WTC11 (cell line): Measurements from ENCODE around the gene HEXD. TPM values are rescaled to one million over a fixed set of nuclear protein-coding genes. Genes with fewer than 3 reads are reported as not detected.

ENCODE experiments used
- ATAC-seq: fragments of 200-7000 bp; cut with Tn5 transposase; 2 replicates; pipeline ENCODE4 v1.10.0; 2021; ENCODE audit warnings: mild to moderate bottlenecking, moderate library complexity
- CTCF ChIA-PET: fragments of 300-600 bp; sonication (Branson Sonifier 250); formaldehyde crosslinking; loops from one replicate; lab custom pipeline; 2021; ENCODE audit warnings: antibody characterized with exemption; lab: Charles Lee
- POLR2A ChIA-PET: fragments of 350-600 bp; sonication (Branson Sonifier 250); formaldehyde crosslinking; loops from one replicate; lab custom pipeline; 2021; ENCODE audit warnings: antibody characterized with exemption; lab: Charles Lee
- DNase-seq: peaks from one replicate; pipeline ENCODE4 v3.0.0; 2021; ENCODE audit warnings: low spot score
- H3K27ac Mint-ChIP-seq: 2 replicates; pipeline ENCODE4 v1.8.0; 2021; ENCODE audit warnings: mixed read lengths
- H3K27me3 Mint-ChIP-seq: 2 replicates; pipeline ENCODE4 v1.8.0; 2021; ENCODE audit warnings: low read depth, mild to moderate bottlenecking, moderate library complexity, mixed read lengths
- H3K36me3 Mint-ChIP-seq: 2 replicates; pipeline ENCODE4 v1.8.0; 2021; ENCODE audit warnings: mixed read lengths
- H3K4me1 Mint-ChIP-seq: 2 replicates; pipeline ENCODE4 v1.8.0; 2022; ENCODE audit warnings: mixed read lengths
- H3K4me3 Mint-ChIP-seq: 2 replicates; pipeline ENCODE4 v1.8.0; 2021; ENCODE audit warnings: mild to moderate bottlenecking, moderate library complexity, mixed read lengths
- H3K9me3 Mint-ChIP-seq: 2 replicates; pipeline ENCODE4 v1.8.0; 2021; ENCODE audit warnings: mixed read lengths
- EMX1 ChIP-seq: fragments of 250-450 bp; sonication (Bioruptor Pico); IDR thresholded peaks from 2 replicates; pipeline ENCODE4 v1.8.0; 2021; ENCODE audit warnings: mild to moderate bottlenecking
- ESRRA ChIP-seq: sonication (generic); formaldehyde crosslinking; IDR thresholded peaks from 2 replicates; pipeline ENCODE4 v1.8.1; 2022; ENCODE audit warnings: mild to moderate bottlenecking, missing genetic modification reagents, borderline replicate concordance
- GABPB1 ChIP-seq: sonication (generic); formaldehyde crosslinking; IDR thresholded peaks from 2 replicates; pipeline ENCODE4 v1.8.1; 2023; ENCODE audit warnings: mild to moderate bottlenecking, missing genetic modification reagents
- GRHL2 ChIP-seq: fragments of 250-450 bp; sonication (Bioruptor Pico); IDR thresholded peaks from 2 replicates; pipeline ENCODE4 v1.8.0; 2022; ENCODE audit warnings: mild to moderate bottlenecking, moderate library complexity; ENCODE audit not compliant: insufficient replicate concordance, severe bottlenecking
- IRF2 ChIP-seq: sonication (generic); formaldehyde crosslinking; IDR thresholded peaks from 2 replicates; pipeline ENCODE4 v1.8.0; 2022; ENCODE audit warnings: low read depth, missing genetic modification reagents, borderline replicate concordance
- ZNF423 ChIP-seq: fragments of 250-450 bp; sonication (Bioruptor Pico); IDR thresholded peaks from 2 replicates; pipeline ENCODE4 v2.1.2; 2022; ENCODE audit warnings: mild to moderate bottlenecking, moderate library complexity
- total RNA-seq: library from RNA; stranded (reverse); gene quantifications from 3 replicates; pipeline ENCODE4 v1.2.3, GENCODE V29; 2021
- TF ChIP-seq, protein P1 (sequence below): sonication (generic); formaldehyde crosslinking; IDR thresholded peaks from 2 replicates; pipeline ENCODE4 v1.8.0; 2023; ENCODE audit warnings: missing genetic modification reagents
- TF ChIP-seq, protein P2 (sequence below): sonication (generic); formaldehyde crosslinking; conservative IDR thresholded peaks from 2 replicates; pipeline ENCODE4 v1.8.1; 2022; ENCODE audit warnings: mild to moderate bottlenecking, missing genetic modification reagents
- TF ChIP-seq, protein P3 (sequence below): sonication (generic); formaldehyde crosslinking; IDR thresholded peaks from 2 replicates; pipeline ENCODE4 v1.8.1; 2022; ENCODE audit warnings: mild to moderate bottlenecking, moderate library complexity, missing genetic modification reagents
- TF ChIP-seq, protein P4 (sequence below): sonication (generic); formaldehyde crosslinking; conservative IDR thresholded peaks from 2 replicates; pipeline ENCODE4 v1.8.1; 2023; ENCODE audit warnings: mild to moderate bottlenecking, low read depth, missing genetic modification reagents, moderate library complexity
- TF ChIP-seq, protein P5 (sequence below): sonication (generic); formaldehyde crosslinking; IDR thresholded peaks from 2 replicates; pipeline ENCODE4 v1.8.0; 2023; ENCODE audit warnings: missing genetic modification reagents, mild to moderate bottlenecking, borderline replicate concordance
- TF ChIP-seq, protein P6 (sequence below): sonication (generic); formaldehyde crosslinking; IDR thresholded peaks from 2 replicates; pipeline ENCODE4 v1.8.1; 2022; ENCODE audit warnings: mild to moderate bottlenecking, missing genetic modification reagents, moderate library complexity, borderline replicate concordance
- TF ChIP-seq, protein P7 (sequence below): sonication (generic); formaldehyde crosslinking; IDR thresholded peaks from 2 replicates; pipeline ENCODE4 v1.8.1; 2023; ENCODE audit warnings: mild to moderate bottlenecking, missing genetic modification reagents, moderate library complexity
- TF ChIP-seq, protein P8 (sequence below): sonication (generic); formaldehyde crosslinking; IDR thresholded peaks from 2 replicates; pipeline ENCODE4 v1.8.0; 2022; ENCODE audit warnings: missing genetic modification reagents

HEXD gene
- total RNA-seq, 1 experiment from 2014 or later, result 36.0 TPM

DNA sequence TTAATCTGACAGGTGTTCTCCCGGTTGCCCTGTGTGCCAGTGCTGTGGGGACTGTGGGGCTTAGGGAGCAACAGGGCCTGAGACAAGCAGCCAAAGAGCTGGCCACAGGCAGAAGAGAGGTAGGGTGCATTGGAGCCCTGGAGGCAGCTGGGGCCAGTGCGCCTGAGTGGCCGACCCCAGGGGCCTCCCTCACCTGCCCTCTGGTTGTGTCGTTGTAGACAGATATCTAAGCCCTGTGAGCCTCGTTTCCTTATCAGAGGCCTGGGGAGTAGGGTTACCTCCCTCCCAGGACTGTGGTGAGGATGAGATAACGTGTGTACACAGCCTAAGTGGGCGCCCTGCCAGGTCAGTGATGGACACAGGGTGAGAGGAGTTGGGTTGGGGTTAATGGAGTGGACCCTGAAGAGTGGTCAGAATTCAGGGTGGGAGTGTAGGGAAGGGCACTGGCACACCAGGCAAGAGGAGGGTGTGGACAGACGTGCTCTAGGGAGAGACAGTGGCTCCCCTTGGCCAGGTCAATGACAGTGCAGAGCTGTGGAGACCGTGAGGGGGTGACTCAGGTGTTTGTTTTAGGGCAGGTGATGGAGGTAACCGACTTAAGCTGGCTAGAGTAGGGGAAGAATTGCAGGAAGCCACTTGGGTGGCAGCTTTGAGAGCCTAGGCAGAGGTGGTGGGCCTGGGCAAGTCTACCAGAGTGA lies 43.8 kb downstream of the HEXD start:
- peaks cover 13% of the 10 kb centered on the region for H3K4me1 Mint-ChIP-seq
- CTCF ChIA-PET, result no interaction called here
- H3K36me3 Mint-ChIP-seq, result peaks cover 49% of the 10 kb centered on the region
- peak overlapping the region; percentile 6 for H3K27ac Mint-ChIP-seq
- no peaks in the 10 kb centered on the region for H3K9me3 Mint-ChIP-seq
- no peak overlapping the region for H3K4me3 Mint-ChIP-seq
- no peaks in the 10 kb centered on the region; the same call in 1 of the 2 replicates for H3K27me3 Mint-ChIP-seq
- no peak for DNase-seq
- peak; percentile 35; the same call in 1 of the 2 replicates for TF ChIP-seq GABPB1
- TF ChIP-seq ESRRA, result no peak
- TF ChIP-seq, all 79 proteins: peak for 1
- no peak for ATAC-seq
- POLR2A ChIA-PET, result no interaction called here

DNA sequence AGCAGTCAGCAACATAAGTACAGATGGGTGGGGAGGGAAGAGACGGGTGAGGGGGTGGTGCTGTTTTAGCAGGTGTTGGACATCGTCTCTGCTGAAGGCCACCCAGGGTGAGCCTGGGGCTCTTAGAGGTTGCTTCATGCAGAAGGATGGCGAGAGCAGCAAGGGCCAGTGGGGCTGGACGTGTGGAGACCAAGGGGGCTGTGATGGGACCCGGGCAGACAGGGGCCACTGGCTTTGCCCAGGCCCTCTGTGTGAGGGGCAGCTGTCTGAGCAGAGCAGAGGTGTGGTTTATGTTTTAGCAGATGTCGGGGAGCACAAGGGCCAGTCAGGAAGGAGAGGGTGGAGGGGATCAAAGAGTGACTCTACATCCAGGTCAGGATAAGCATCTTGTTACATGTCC lies 45.2 kb downstream of the HEXD start:
- H3K27ac Mint-ChIP-seq, result no peak overlapping the region; the same call in 1 of the 2 replicates
- no peaks in the 10 kb centered on the region for H3K9me3 Mint-ChIP-seq
- H3K27me3 Mint-ChIP-seq, result no peaks in the 10 kb centered on the region
- DNase-seq, result no peak
- POLR2A ChIA-PET, result no interaction called here
- H3K4me3 Mint-ChIP-seq, result no peak overlapping the region
- TF ChIP-seq, protein P1, sequence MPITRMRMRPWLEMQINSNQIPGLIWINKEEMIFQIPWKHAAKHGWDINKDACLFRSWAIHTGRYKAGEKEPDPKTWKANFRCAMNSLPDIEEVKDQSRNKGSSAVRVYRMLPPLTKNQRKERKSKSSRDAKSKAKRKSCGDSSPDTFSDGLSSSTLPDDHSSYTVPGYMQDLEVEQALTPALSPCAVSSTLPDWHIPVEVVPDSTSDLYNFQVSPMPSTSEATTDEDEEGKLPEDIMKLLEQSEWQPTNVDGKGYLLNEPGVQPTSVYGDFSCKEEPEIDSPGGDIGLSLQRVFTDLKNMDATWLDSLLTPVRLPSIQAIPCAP (CRISPR knock-in tag), result no peak
- TF ChIP-seq ZNF423 (CRISPR knock-in tag), result no peak
- TF ChIP-seq, protein P2, sequence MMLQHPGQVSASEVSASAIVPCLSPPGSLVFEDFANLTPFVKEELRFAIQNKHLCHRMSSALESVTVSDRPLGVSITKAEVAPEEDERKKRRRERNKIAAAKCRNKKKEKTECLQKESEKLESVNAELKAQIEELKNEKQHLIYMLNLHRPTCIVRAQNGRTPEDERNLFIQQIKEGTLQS (CRISPR knock-in tag), result no peak
- TF ChIP-seq, protein P3, sequence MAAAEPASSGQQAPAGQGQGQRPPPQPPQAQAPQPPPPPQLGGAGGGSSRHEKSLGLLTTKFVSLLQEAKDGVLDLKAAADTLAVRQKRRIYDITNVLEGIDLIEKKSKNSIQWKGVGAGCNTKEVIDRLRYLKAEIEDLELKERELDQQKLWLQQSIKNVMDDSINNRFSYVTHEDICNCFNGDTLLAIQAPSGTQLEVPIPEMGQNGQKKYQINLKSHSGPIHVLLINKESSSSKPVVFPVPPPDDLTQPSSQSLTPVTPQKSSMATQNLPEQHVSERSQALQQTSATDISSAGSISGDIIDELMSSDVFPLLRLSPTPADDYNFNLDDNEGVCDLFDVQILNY (CRISPR knock-in tag), result no peak
- TF ChIP-seq IRF2 (CRISPR knock-in tag), result no peak
- TF ChIP-seq EMX1 (CRISPR knock-in tag), result no peak
- CTCF ChIA-PET, result no interaction called here
- ATAC-seq, result no peak
- H3K36me3 Mint-ChIP-seq, result peaks cover 51% of the 10 kb centered on the region
- H3K4me1 Mint-ChIP-seq, result peaks cover 3% of the 10 kb centered on the region; the same call in 1 of the 2 replicates

DNA sequence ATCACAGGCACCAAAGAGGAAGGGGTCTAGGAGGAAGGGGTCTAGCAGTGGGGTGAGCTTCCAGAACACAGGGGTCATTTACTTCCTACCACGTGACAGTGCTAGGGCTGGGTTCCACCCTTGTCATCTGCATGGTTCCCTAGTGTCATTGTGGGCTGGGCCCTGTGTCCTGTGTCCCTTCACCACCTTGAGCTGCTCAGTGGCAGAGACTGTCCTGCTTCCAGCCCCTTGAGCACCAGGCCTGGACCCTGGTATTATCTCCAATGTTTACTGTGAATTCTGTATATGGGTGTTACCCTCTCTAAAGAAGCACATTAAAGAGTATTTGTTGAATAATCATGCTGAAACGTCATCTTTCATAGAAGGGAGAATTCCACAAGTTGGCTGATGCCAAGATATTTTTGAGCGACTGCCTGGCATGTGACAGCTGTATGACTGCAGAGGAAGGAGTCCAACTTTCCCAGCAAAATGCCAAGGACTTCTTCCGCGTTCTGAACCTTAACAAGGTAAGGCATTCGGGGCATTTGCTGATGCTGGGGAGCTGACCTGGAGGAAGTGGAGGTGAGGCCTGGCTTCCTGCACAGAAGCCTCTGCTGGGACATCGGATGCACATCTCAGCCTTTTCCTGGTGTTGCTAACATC lies 45.9 kb downstream of the HEXD start:
- peaks cover 58% of the 10 kb centered on the region for H3K36me3 Mint-ChIP-seq
- no peaks in the 10 kb centered on the region for H3K9me3 Mint-ChIP-seq
- no peaks in the 10 kb centered on the region for H3K27me3 Mint-ChIP-seq
- H3K4me1 Mint-ChIP-seq, result peaks cover 3% of the 10 kb centered on the region; the same call in 1 of the 2 replicates
- H3K4me3 Mint-ChIP-seq, result no peak overlapping the region
- ChIA-PET POLR2A (no interaction called here), CTCF (no interaction called here)
- ATAC-seq, result no peak
- H3K27ac Mint-ChIP-seq, result no peak overlapping the region
- DNase-seq, result no peak
- TF ChIP-seq, protein P4, sequence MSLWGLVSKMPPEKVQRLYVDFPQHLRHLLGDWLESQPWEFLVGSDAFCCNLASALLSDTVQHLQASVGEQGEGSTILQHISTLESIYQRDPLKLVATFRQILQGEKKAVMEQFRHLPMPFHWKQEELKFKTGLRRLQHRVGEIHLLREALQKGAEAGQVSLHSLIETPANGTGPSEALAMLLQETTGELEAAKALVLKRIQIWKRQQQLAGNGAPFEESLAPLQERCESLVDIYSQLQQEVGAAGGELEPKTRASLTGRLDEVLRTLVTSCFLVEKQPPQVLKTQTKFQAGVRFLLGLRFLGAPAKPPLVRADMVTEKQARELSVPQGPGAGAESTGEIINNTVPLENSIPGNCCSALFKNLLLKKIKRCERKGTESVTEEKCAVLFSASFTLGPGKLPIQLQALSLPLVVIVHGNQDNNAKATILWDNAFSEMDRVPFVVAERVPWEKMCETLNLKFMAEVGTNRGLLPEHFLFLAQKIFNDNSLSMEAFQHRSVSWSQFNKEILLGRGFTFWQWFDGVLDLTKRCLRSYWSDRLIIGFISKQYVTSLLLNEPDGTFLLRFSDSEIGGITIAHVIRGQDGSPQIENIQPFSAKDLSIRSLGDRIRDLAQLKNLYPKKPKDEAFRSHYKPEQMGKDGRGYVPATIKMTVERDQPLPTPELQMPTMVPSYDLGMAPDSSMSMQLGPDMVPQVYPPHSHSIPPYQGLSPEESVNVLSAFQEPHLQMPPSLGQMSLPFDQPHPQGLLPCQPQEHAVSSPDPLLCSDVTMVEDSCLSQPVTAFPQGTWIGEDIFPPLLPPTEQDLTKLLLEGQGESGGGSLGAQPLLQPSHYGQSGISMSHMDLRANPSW, result no peak
- TF ChIP-seq, protein P5, sequence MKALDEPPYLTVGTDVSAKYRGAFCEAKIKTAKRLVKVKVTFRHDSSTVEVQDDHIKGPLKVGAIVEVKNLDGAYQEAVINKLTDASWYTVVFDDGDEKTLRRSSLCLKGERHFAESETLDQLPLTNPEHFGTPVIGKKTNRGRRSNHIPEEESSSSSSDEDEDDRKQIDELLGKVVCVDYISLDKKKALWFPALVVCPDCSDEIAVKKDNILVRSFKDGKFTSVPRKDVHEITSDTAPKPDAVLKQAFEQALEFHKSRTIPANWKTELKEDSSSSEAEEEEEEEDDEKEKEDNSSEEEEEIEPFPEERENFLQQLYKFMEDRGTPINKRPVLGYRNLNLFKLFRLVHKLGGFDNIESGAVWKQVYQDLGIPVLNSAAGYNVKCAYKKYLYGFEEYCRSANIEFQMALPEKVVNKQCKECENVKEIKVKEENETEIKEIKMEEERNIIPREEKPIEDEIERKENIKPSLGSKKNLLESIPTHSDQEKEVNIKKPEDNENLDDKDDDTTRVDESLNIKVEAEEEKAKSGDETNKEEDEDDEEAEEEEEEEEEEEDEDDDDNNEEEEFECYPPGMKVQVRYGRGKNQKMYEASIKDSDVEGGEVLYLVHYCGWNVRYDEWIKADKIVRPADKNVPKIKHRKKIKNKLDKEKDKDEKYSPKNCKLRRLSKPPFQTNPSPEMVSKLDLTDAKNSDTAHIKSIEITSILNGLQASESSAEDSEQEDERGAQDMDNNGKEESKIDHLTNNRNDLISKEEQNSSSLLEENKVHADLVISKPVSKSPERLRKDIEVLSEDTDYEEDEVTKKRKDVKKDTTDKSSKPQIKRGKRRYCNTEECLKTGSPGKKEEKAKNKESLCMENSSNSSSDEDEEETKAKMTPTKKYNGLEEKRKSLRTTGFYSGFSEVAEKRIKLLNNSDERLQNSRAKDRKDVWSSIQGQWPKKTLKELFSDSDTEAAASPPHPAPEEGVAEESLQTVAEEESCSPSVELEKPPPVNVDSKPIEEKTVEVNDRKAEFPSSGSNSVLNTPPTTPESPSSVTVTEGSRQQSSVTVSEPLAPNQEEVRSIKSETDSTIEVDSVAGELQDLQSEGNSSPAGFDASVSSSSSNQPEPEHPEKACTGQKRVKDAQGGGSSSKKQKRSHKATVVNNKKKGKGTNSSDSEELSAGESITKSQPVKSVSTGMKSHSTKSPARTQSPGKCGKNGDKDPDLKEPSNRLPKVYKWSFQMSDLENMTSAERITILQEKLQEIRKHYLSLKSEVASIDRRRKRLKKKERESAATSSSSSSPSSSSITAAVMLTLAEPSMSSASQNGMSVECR, result no peak
- TF ChIP-seq GRHL2, result no peak
- TF ChIP-seq, protein P6, sequence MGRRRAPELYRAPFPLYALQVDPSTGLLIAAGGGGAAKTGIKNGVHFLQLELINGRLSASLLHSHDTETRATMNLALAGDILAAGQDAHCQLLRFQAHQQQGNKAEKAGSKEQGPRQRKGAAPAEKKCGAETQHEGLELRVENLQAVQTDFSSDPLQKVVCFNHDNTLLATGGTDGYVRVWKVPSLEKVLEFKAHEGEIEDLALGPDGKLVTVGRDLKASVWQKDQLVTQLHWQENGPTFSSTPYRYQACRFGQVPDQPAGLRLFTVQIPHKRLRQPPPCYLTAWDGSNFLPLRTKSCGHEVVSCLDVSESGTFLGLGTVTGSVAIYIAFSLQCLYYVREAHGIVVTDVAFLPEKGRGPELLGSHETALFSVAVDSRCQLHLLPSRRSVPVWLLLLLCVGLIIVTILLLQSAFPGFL (CRISPR knock-in tag), result no peak
- TF ChIP-seq, protein P7, sequence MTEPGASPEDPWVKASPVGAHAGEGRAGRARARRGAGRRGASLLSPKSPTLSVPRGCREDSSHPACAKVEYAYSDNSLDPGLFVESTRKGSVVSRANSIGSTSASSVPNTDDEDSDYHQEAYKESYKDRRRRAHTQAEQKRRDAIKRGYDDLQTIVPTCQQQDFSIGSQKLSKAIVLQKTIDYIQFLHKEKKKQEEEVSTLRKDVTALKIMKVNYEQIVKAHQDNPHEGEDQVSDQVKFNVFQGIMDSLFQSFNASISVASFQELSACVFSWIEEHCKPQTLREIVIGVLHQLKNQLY (CRISPR knock-in tag), result no peak
- TF ChIP-seq, protein P8, sequence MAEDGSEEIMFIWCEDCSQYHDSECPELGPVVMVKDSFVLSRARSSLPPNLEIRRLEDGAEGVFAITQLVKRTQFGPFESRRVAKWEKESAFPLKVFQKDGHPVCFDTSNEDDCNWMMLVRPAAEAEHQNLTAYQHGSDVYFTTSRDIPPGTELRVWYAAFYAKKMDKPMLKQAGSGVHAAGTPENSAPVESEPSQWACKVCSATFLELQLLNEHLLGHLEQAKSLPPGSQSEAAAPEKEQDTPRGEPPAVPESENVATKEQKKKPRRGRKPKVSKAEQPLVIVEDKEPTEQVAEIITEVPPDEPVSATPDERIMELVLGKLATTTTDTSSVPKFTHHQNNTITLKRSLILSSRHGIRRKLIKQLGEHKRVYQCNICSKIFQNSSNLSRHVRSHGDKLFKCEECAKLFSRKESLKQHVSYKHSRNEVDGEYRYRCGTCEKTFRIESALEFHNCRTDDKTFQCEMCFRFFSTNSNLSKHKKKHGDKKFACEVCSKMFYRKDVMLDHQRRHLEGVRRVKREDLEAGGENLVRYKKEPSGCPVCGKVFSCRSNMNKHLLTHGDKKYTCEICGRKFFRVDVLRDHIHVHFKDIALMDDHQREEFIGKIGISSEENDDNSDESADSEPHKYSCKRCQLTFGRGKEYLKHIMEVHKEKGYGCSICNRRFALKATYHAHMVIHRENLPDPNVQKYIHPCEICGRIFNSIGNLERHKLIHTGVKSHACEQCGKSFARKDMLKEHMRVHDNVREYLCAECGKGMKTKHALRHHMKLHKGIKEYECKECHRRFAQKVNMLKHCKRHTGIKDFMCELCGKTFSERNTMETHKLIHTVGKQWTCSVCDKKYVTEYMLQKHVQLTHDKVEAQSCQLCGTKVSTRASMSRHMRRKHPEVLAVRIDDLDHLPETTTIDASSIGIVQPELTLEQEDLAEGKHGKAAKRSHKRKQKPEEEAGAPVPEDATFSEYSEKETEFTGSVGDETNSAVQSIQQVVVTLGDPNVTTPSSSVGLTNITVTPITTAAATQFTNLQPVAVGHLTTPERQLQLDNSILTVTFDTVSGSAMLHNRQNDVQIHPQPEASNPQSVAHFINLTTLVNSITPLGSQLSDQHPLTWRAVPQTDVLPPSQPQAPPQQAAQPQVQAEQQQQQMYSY (CRISPR knock-in tag), result no peak
